ENCODE results near the gene INPP5D. TPM values are rescaled to one million over a fixed set of nuclear protein-coding genes. Genes with fewer than 3 reads are reported as not detected.

The INPP5D gene
- total and polyA plus RNA-seq, 5 donors from 2014 or later = 56.9 to 278 (median 69.9) TPM

DNA sequence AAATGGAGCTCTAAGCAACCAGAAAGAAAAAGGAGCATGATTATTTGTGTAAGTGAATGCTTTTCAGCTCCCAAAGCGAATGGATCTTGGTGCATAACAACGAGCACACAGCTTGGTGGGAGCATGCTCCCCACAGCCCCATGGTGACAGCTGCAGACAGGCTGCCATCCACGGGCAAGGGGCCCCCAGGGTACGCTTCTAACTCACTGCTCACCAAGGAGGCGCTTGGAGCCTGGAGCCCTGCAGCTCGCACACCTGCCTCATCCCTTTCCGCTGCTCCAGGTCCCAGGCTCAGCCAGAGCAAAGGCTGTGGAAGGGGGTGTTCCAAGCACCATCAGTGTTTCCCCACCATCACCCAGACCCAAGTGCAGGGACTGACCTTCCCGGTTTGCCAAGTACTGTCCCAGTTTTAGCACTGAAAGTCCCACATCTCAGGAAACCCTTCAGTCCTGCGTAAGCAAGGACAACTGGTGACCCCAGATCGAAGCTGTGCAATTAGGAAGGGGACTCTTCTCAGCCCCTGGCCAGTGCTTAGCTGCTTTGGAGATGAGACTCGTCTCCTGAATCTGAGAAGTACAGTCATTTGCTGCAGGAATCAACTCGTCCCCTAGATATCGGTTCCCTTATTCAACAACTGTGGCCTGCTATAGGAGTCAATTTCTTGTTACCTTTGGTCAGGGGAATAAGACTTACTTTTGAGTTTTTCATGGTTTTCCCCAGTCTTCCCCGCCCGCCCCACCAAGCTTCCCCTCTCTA lies 141.3 kb downstream of the INPP5D start:
- Histone ChIP-seq H3K27ac (ENCODE audit: insufficient read depth, low read length, poor library complexity, severe bottlenecking) (no peak overlapping the region), H3K27me3 (ENCODE audit: control insufficient read depth, insufficient read depth, low read length) (no peaks in the 10 kb centered on the region), H3K4me1 (ENCODE audit: control insufficient read depth, insufficient read depth, low read length, poor library complexity, severe bottlenecking) (no peaks in the 10 kb centered on the region), H3K36me3 (ENCODE audit: control insufficient read depth, insufficient read depth, low read length) (peaks cover 78% of the 10 kb centered on the region), H3K4me3 (ENCODE audit: low read depth, low read length) (no peak overlapping the region), H3K9me3 (ENCODE audit: control insufficient read depth in 2 of 2, low read length in 2 of 2) (peaks cover 3 to 8% of the 10 kb centered on the region in 2 experiments)
- Mint-ChIP-seq H3K27me3 (no peaks in the 10 kb centered on the region), H3K4me1 (peaks cover 0 to 2% (median under 1%) of the 10 kb centered on the region in 4 donors), H3K36me3 (peaks cover 64% of the 10 kb centered on the region), H3K27ac (peak overlapping the region; percentile 47 to 69 (median 66)), H3K9me3 (peaks cover 0 to 8% (median 0%) of the 10 kb centered on the region in 7 donors), H3K4me3 (peak overlapping the region in 1 of 4 donors; percentile 69)
- DNase-seq (no peak), ATAC-seq (ENCODE audit: low read depth in 2 of 2) (no peak)

DNA sequence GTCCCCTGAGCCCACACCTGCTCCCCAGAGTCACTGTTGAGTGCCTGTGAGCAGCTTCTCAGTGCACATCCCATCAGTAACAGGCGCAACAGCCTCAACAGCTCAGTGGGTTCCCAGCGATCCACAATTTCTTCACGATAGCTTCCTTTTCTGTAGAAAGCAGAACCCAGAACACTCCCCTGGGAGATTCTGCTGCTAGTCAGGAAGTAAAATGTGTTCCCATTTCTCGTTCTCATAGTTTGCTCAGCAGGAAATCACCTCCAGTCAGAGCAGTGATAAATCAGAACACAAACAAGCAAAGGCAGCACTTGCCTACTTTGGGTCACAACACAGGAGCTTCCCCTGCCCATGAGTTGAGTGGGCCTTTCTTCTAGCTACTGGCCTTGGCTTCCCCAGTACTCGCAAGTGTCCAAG lies 142.4 kb downstream of the INPP5D start:
- Mint-ChIP-seq H3K4me1 (peaks cover 0 to 4% (median under 1%) of the 10 kb centered on the region in 4 donors), H3K9me3 (peaks cover 0 to 8% (median 0%) of the 10 kb centered on the region in 7 donors), H3K4me3 (peak overlapping the region in 1 of 4 donors; percentile 10), H3K27me3 (no peaks in the 10 kb centered on the region), H3K27ac (peak overlapping the region in 1 of 3 donors; percentile 42), H3K36me3 (peaks cover 53% of the 10 kb centered on the region)
- H3K27ac ChIP-seq (ENCODE audit: insufficient read depth, low read length, poor library complexity, severe bottlenecking) = no peak overlapping the region
- ATAC-seq (ENCODE audit: low read depth in 2 of 2) (no peak), DNase-seq (no peak)
- H3K4me1 ChIP-seq (ENCODE audit: control insufficient read depth, insufficient read depth, low read length, poor library complexity, severe bottlenecking) = no peaks in the 10 kb centered on the region
- H3K4me3 ChIP-seq (ENCODE audit: low read depth, low read length) = no peak overlapping the region
- peaks cover 3 to 8% of the 10 kb centered on the region in 2 experiments for H3K9me3 ChIP-seq (ENCODE audit: control insufficient read depth in 2 of 2, low read length in 2 of 2)
- H3K36me3 ChIP-seq (ENCODE audit: control insufficient read depth, insufficient read depth, low read length) = peaks cover 78% of the 10 kb centered on the region
- no peaks in the 10 kb centered on the region for H3K27me3 ChIP-seq (ENCODE audit: control insufficient read depth, insufficient read depth, low read length)

DNA sequence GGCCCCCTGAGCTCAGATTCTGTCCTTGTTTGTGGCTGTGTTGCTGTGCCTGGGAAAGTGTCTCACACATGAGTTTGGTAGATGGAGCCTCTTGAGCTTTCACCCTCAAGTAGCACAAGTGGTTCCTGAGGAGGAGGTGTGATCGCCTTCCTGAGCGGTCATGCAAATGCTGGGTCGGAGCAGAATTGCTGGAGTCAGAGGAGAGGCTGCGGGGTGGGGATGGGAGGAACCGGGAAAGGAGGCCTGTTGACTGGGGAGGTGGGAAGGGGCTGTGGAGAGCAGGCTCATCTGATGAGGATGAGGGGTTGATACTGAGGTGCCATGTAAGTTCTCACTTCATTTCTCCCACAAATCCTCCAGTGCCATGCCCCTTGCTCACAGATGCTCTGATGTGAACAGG lies 142.9 kb downstream of the INPP5D start:
- peaks cover 3 to 8% of the 10 kb centered on the region in 2 experiments for H3K9me3 ChIP-seq (ENCODE audit: control insufficient read depth in 2 of 2, low read length in 2 of 2)
- no peaks in the 10 kb centered on the region for H3K27me3 ChIP-seq (ENCODE audit: control insufficient read depth, insufficient read depth, low read length)
- H3K4me1 Mint-ChIP-seq = peaks cover 0 to 6% (median 1%) of the 10 kb centered on the region in 4 donors
- no peaks in the 10 kb centered on the region for H3K4me1 ChIP-seq (ENCODE audit: control insufficient read depth, insufficient read depth, low read length, poor library complexity, severe bottlenecking)
- no peak overlapping the region for H3K27ac ChIP-seq (ENCODE audit: insufficient read depth, low read length, poor library complexity, severe bottlenecking)
- no peak overlapping the region for H3K4me3 ChIP-seq (ENCODE audit: low read depth, low read length)
- H3K27me3 Mint-ChIP-seq = no peaks in the 10 kb centered on the region
- peak overlapping the region in 1 of 4 donors; percentile 47 for H3K4me3 Mint-ChIP-seq
- H3K9me3 Mint-ChIP-seq = peaks cover 0 to 8% (median 0%) of the 10 kb centered on the region in 7 donors
- H3K36me3 ChIP-seq (ENCODE audit: control insufficient read depth, insufficient read depth, low read length) = peaks cover 78% of the 10 kb centered on the region
- H3K27ac Mint-ChIP-seq = peak overlapping the region in 1 of 3 donors; percentile 42
- peaks cover 48% of the 10 kb centered on the region for H3K36me3 Mint-ChIP-seq
- no peak for ATAC-seq (ENCODE audit: low read depth in 2 of 2)
- no peak for DNase-seq

DNA sequence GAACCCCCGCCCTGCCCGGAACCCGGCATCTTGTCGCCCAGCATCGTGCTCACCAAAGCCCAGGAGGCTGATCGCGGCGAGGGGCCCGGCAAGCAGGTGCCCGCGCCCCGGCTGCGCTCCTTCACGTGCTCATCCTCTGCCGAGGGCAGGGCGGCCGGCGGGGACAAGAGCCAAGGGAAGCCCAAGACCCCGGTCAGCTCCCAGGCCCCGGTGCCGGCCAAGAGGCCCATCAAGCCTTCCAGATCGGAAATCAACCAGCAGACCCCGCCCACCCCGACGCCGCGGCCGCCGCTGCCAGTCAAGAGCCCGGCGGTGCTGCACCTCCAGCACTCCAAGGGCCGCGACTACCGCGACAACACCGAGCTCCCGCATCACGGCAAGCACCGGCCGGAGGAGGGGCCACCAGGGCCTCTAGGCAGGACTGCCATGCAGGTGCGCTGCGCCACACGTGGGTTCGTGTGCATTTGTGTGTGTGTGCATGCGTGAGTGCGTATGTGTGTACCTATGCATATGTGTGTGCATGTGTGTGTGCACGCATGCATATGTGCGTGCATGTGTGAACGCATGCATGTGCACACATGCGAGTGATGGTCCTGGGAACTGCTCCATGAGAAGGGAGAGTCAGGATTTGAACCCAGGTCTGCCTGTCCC lies 144.3 kb downstream of the INPP5D start:
- Histone ChIP-seq H3K27ac (ENCODE audit: insufficient read depth, low read length, poor library complexity, severe bottlenecking) (no peak overlapping the region), H3K4me3 (ENCODE audit: low read depth, low read length) (no peak overlapping the region), H3K9me3 (ENCODE audit: control insufficient read depth in 2 of 2, low read length in 2 of 2) (peaks cover 3 to 8% of the 10 kb centered on the region in 2 experiments), H3K27me3 (ENCODE audit: control insufficient read depth, insufficient read depth, low read length) (no peaks in the 10 kb centered on the region), H3K4me1 (ENCODE audit: control insufficient read depth, insufficient read depth, low read length, poor library complexity, severe bottlenecking) (no peaks in the 10 kb centered on the region), H3K36me3 (ENCODE audit: control insufficient read depth, insufficient read depth, low read length) (peaks cover 79% of the 10 kb centered on the region)
- Mint-ChIP-seq H3K9me3 (peaks cover 0 to 8% (median 0%) of the 10 kb centered on the region in 7 donors), H3K4me3 (no peak overlapping the region), H3K4me1 (peaks cover 0 to 7% (median 3%) of the 10 kb centered on the region in 4 donors), H3K36me3 (peaks cover 43% of the 10 kb centered on the region), H3K27me3 (no peaks in the 10 kb centered on the region), H3K27ac (peak overlapping the region in 1 of 3 donors; percentile 58)
- ATAC-seq (ENCODE audit: low read depth in 2 of 2) (no peak), DNase-seq (no peak)

DNA sequence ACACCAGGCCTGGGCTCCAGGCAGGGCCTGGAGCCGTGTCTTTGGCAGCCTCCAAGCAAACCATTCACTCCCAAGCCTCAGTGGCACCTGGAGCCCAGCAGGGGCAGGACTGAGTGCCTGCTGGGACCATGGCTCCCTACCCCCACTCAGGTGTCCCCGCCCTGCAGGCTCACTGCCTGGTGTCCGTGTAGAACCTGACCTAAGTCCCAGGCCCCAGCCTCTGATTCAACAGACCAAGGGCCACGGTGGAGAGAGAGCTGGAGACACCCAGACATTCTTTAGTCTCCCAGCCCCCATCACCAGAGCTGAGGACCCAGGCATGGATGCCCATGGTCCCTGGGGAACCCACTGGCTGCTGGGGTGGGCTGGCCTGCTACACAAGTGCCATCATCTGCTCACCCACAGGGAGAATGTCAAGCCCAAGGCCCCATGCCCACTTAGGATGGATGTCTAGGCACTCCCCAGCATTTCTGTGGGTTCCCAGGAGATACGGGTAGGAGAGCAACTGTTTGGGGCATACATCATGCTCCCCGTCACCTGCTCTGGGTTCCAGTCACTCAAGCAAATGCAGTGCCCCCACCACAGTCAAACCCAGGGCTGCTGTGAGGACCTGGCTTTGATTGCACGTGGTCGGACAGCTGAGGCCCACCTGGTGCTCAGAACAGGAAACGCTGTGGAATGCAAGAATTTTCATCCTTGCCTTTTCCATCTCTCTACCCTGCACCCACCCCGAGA lies 148.4 kb downstream of the INPP5D start:
- no peaks in the 10 kb centered on the region for H3K27me3 Mint-ChIP-seq
- H3K4me3 Mint-ChIP-seq = no peak overlapping the region
- Histone ChIP-seq H3K27me3 (ENCODE audit: control insufficient read depth, insufficient read depth, low read length) (no peaks in the 10 kb centered on the region), H3K27ac (ENCODE audit: insufficient read depth, low read length, poor library complexity, severe bottlenecking) (no peak overlapping the region), H3K4me1 (ENCODE audit: control insufficient read depth, insufficient read depth, low read length, poor library complexity, severe bottlenecking) (no peaks in the 10 kb centered on the region), H3K4me3 (ENCODE audit: low read depth, low read length) (no peak overlapping the region), H3K36me3 (ENCODE audit: control insufficient read depth, insufficient read depth, low read length) (peaks cover 44% of the 10 kb centered on the region), H3K9me3 (ENCODE audit: control insufficient read depth in 2 of 2, low read length in 2 of 2) (no peaks in the 10 kb centered on the region)
- H3K9me3 Mint-ChIP-seq = peaks cover 0 to 2% (median 0%) of the 10 kb centered on the region in 7 donors
- peaks cover 0 to 10% (median 4%) of the 10 kb centered on the region in 4 donors for H3K4me1 Mint-ChIP-seq
- DNase-seq (no peak), ATAC-seq (ENCODE audit: low read depth in 2 of 2) (no peak)
- peaks cover 18% of the 10 kb centered on the region for H3K36me3 Mint-ChIP-seq
- peak overlapping the region; percentile 55 to 92 (median 76) for H3K27ac Mint-ChIP-seq

DNA sequence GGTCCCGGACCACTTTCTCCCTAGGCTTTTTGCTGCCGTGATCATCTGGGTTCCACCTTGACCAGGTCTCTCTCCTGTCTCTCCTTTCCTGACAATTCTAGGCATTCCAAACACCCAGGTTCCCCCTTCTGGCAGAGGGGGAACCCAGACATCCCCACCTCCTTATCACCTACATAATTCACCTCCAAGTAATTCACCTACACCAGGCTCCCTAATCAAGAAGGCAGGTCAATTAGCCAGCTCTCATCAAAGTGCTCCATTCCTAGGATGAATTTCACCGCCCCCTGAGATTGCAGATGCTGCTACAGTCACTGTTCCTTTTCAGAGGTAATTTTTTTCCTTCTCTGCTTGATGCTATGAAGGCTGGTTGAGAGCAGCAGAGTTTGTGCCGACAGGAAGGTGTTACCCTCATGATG lies 149.0 kb downstream of the INPP5D start:
- Mint-ChIP-seq H3K4me3 (no peak overlapping the region), H3K36me3 (peaks cover 12% of the 10 kb centered on the region), H3K27ac (peak overlapping the region in 2 of 3 donors; percentile 76 to 92), H3K9me3 (peaks cover 0 to 2% (median 0%) of the 10 kb centered on the region in 7 donors), H3K4me1 (peaks cover 0 to 10% (median 4%) of the 10 kb centered on the region in 4 donors), H3K27me3 (no peaks in the 10 kb centered on the region)
- ATAC-seq (ENCODE audit: low read depth in 2 of 2) (no peak), DNase-seq (no peak)
- Histone ChIP-seq H3K27ac (ENCODE audit: insufficient read depth, low read length, poor library complexity, severe bottlenecking) (no peak overlapping the region), H3K27me3 (ENCODE audit: control insufficient read depth, insufficient read depth, low read length) (no peaks in the 10 kb centered on the region), H3K4me1 (ENCODE audit: control insufficient read depth, insufficient read depth, low read length, poor library complexity, severe bottlenecking) (no peaks in the 10 kb centered on the region), H3K4me3 (ENCODE audit: low read depth, low read length) (no peak overlapping the region), H3K9me3 (ENCODE audit: control insufficient read depth in 2 of 2, low read length in 2 of 2) (no peaks in the 10 kb centered on the region), H3K36me3 (ENCODE audit: control insufficient read depth, insufficient read depth, low read length) (peaks cover 38% of the 10 kb centered on the region)

DNA sequence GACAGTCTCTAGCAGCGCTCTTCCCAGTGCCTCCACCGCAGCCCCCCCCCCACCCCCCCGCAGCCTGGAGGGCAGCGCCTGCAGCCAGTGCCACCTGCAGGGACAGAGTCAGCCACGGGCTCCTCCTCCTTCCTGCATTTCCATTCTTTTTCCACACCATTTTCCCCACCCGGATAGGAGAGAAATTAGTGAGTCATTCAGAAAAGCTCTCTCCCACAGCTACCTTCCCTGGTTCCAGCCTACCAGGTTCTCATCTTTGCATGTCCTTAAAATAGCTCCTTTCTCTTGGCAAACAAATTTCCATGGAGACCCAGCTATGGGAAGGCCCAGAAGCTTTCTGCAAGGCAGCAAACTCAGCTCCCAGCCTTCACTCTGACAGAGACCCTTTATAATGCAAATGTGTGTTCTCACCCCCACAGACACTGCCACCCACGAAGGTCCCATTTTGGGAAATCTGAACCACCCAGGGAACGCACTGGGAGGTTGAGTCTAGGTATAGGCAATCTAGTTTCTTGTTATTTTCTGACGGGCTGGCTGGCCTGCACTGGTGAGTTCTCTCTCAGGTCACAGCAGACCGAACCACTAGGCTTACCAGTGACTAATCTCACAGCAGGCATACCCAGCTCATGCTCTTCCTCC lies 149.5 kb downstream of the INPP5D start:
- Mint-ChIP-seq H3K4me1 (peaks cover 0 to 10% (median 5%) of the 10 kb centered on the region in 4 donors), H3K27ac (peak overlapping the region; percentile 76 to 92 (median 91)), H3K36me3 (peaks cover 11% of the 10 kb centered on the region), H3K27me3 (no peaks in the 10 kb centered on the region), H3K9me3 (peaks cover 0 to 2% (median 0%) of the 10 kb centered on the region in 7 donors), H3K4me3 (no peak overlapping the region)
- Histone ChIP-seq H3K36me3 (ENCODE audit: control insufficient read depth, insufficient read depth, low read length) (peaks cover 35% of the 10 kb centered on the region), H3K9me3 (ENCODE audit: control insufficient read depth in 2 of 2, low read length in 2 of 2) (no peaks in the 10 kb centered on the region), H3K27ac (ENCODE audit: insufficient read depth, low read length, poor library complexity, severe bottlenecking) (no peak overlapping the region), H3K4me1 (ENCODE audit: control insufficient read depth, insufficient read depth, low read length, poor library complexity, severe bottlenecking) (no peaks in the 10 kb centered on the region), H3K27me3 (ENCODE audit: control insufficient read depth, insufficient read depth, low read length) (no peaks in the 10 kb centered on the region), H3K4me3 (ENCODE audit: low read depth, low read length) (no peak overlapping the region)
- ATAC-seq (ENCODE audit: low read depth in 2 of 2) = peak in 1 of 2 donors; percentile 12
- DNase-seq = no peak
